T-helper 17 cell (primary cell): Measurements from ENCODE around the gene IL1R1. TPM values are rescaled to one million over a fixed set of nuclear protein-coding genes. Genes with fewer than 3 reads are reported as not detected.
A peak's percentile ranks its signal among the peaks of the same experiment; 100 is the strongest.
"Not testable (repeated sequence)": the region's sequence is repeated elsewhere in the genome, so short reads cannot be mapped to it uniquely, and the experiment has no call there.

Experiments
- ATAC-seq: fragments of 150-1000 bp; cut with Tn5 transposase; 2 replicates; pipeline ENCODE4 v1.10.0; 2021; ENCODE audit warnings: mild to moderate bottlenecking, moderate library complexity
- DNase-seq, 3 donors: peaks; one replicate each; pipeline versions ENCODE4 v3.0.0 to v3.0.0-alpha.2; 2020 to 2021
- H3K9me3 ChIP-seq: one replicate; pipeline ENCODE4 v1.7.0; 2013; ENCODE audit warnings: low read length, mild to moderate bottlenecking; ENCODE audit not compliant: control insufficient read depth, poor library complexity, severe bottlenecking
- H3K27ac Mint-ChIP-seq: one replicate; pipeline ENCODE4 v1.8.0; 2022; ENCODE audit warnings: mild to moderate bottlenecking, moderate library complexity, mixed read lengths
- H3K27me3 Mint-ChIP-seq: one replicate; pipeline ENCODE4 v1.8.0; 2022; ENCODE audit warnings: mixed read lengths
- H3K36me3 Mint-ChIP-seq: one replicate; pipeline ENCODE4 v1.8.0; 2022; ENCODE audit warnings: low read depth, mixed read lengths
- H3K4me1 Mint-ChIP-seq: one replicate; pipeline ENCODE4 v1.8.0; 2022; ENCODE audit warnings: mild to moderate bottlenecking, mixed read lengths
- H3K4me3 Mint-ChIP-seq: one replicate; pipeline ENCODE4 v1.8.0; 2022; ENCODE audit warnings: mild to moderate bottlenecking, moderate library complexity, mixed read lengths
- total RNA-seq, 4 donors: library from RNA in 2 of 4; stranded (reverse) in 2 of 4; gene quantifications; one replicate each; pipeline ENCODE4 v1.2.3 and lab custom pipeline; 2022 to 2026

IL1R1 gene
- total RNA-seq, 2 donors from 2014 or later = 14.3 to 16.5 TPM

- H3K27ac Mint-ChIP-seq = peak overlapping the region; percentile 56
- peaks cover 11% of the 10 kb centered on the region for H3K36me3 Mint-ChIP-seq
- H3K27me3 Mint-ChIP-seq = no peaks in the 10 kb centered on the region
- no peaks in the 10 kb centered on the region for H3K9me3 ChIP-seq
- DNase-seq (no peak), ATAC-seq (no peak)
- peak overlapping the region; percentile 16 for H3K4me3 Mint-ChIP-seq
- H3K4me1 Mint-ChIP-seq = peaks cover 16% of the 10 kb centered on the region
Observed at GRCh38 chr2:102114851-102115497, 27.6 kb upstream of the IL1R1 start.

- H3K9me3 ChIP-seq = no peaks in the 10 kb centered on the region
- peak overlapping the region; percentile 21 for H3K4me3 Mint-ChIP-seq
- peaks cover 5% of the 10 kb centered on the region for H3K36me3 Mint-ChIP-seq
- H3K4me1 Mint-ChIP-seq = peaks cover 13% of the 10 kb centered on the region
- H3K27me3 Mint-ChIP-seq = no peaks in the 10 kb centered on the region
- ATAC-seq = no peak
- no peak for DNase-seq
- peak overlapping the region; percentile 24 for H3K27ac Mint-ChIP-seq
Observed at GRCh38 chr2:102116630-102117471, 25.7 kb upstream of the IL1R1 start.

GRCh38 chr2:102117472-102117858 lies 25.1 kb upstream of the IL1R1 start:
- no peaks in the 10 kb centered on the region for H3K9me3 ChIP-seq
- peaks cover 5% of the 10 kb centered on the region for H3K36me3 Mint-ChIP-seq
- peak overlapping the region; percentile 4 for H3K4me3 Mint-ChIP-seq
- H3K27ac Mint-ChIP-seq = peak overlapping the region; percentile 24
- ATAC-seq (no peak), DNase-seq (no peak)
- H3K27me3 Mint-ChIP-seq = no peaks in the 10 kb centered on the region
- H3K4me1 Mint-ChIP-seq = peaks cover 7% of the 10 kb centered on the region

GRCh38 chr2:102119255-102119654 lies 23.3 kb upstream of the IL1R1 start:
- no peak overlapping the region for H3K27ac Mint-ChIP-seq
- peaks cover 7% of the 10 kb centered on the region for H3K4me1 Mint-ChIP-seq
- H3K4me3 Mint-ChIP-seq = no peak overlapping the region
- no peaks in the 10 kb centered on the region for H3K9me3 ChIP-seq
- H3K36me3 Mint-ChIP-seq = peaks cover 4% of the 10 kb centered on the region
- ATAC-seq (no peak), DNase-seq (no peak)
- no peaks in the 10 kb centered on the region for H3K27me3 Mint-ChIP-seq

- Mint-ChIP-seq H3K4me3 (no peak overlapping the region), H3K4me1 (peaks cover 4% of the 10 kb centered on the region), H3K27me3 (no peaks in the 10 kb centered on the region), H3K27ac (no peak overlapping the region), H3K36me3 (peaks cover 5% of the 10 kb centered on the region)
- DNase-seq = no peak
- ATAC-seq = no peak
- H3K9me3 ChIP-seq = no peaks in the 10 kb centered on the region
Observed at GRCh38 chr2:102120261-102120660, 22.3 kb upstream of the IL1R1 start.

GRCh38 chr2:102120701-102121159 lies 21.8 kb upstream of the IL1R1 start:
- no peak for DNase-seq
- H3K36me3 Mint-ChIP-seq = peaks cover 7% of the 10 kb centered on the region
- H3K4me3 Mint-ChIP-seq = no peak overlapping the region
- no peak for ATAC-seq
- no peaks in the 10 kb centered on the region for H3K27me3 Mint-ChIP-seq
- no peak overlapping the region for H3K27ac Mint-ChIP-seq
- peaks cover 4% of the 10 kb centered on the region for H3K4me1 Mint-ChIP-seq
- no peaks in the 10 kb centered on the region for H3K9me3 ChIP-seq

- Mint-ChIP-seq H3K36me3 (peaks cover 7% of the 10 kb centered on the region), H3K4me1 (peaks cover 6% of the 10 kb centered on the region), H3K4me3 (no peak overlapping the region), H3K27me3 (no peaks in the 10 kb centered on the region), H3K27ac (no peak overlapping the region)
- H3K9me3 ChIP-seq = no peaks in the 10 kb centered on the region
- DNase-seq (no peak), ATAC-seq (no peak)
Observed at GRCh38 chr2:102122115-102122514, 20.4 kb upstream of the IL1R1 start.

GRCh38 chr2:102122909-102123308 lies 19.6 kb upstream of the IL1R1 start:
- no peak for DNase-seq
- no peaks in the 10 kb centered on the region for H3K9me3 ChIP-seq
- no peaks in the 10 kb centered on the region for H3K27me3 Mint-ChIP-seq
- H3K4me1 Mint-ChIP-seq = peaks cover 11% of the 10 kb centered on the region
- no peak overlapping the region for H3K4me3 Mint-ChIP-seq
- no peak for ATAC-seq
- H3K36me3 Mint-ChIP-seq = peaks cover 7% of the 10 kb centered on the region
- no peak overlapping the region for H3K27ac Mint-ChIP-seq

GRCh38 chr2:102124421-102124820 lies 18.1 kb upstream of the IL1R1 start:
- not testable (repeated sequence) for H3K36me3 Mint-ChIP-seq, DNase-seq, H3K9me3 ChIP-seq, H3K4me3 Mint-ChIP-seq, H3K27me3 Mint-ChIP-seq, ATAC-seq
- Mint-ChIP-seq H3K27ac (peak overlapping the region; percentile 0), H3K4me1 (peaks cover 13% of the 10 kb centered on the region)

GRCh38 chr2:102126169-102126568 lies 16.4 kb upstream of the IL1R1 start:
- Mint-ChIP-seq H3K27me3 (no peaks in the 10 kb centered on the region), H3K36me3 (peaks cover 6% of the 10 kb centered on the region), H3K27ac (no peak overlapping the region), H3K4me3 (no peak overlapping the region), H3K4me1 (peaks cover 11% of the 10 kb centered on the region)
- ATAC-seq (no peak), DNase-seq (no peak)
- no peaks in the 10 kb centered on the region for H3K9me3 ChIP-seq

- Mint-ChIP-seq H3K36me3 (peaks cover 6% of the 10 kb centered on the region), H3K4me1 (peaks cover 11% of the 10 kb centered on the region), H3K27ac (no peak overlapping the region), H3K27me3 (no peaks in the 10 kb centered on the region), H3K4me3 (no peak overlapping the region)
- no peaks in the 10 kb centered on the region for H3K9me3 ChIP-seq
- ATAC-seq = no peak
- no peak for DNase-seq
Observed at GRCh38 chr2:102126660-102127059, 15.9 kb upstream of the IL1R1 start.

- no peak overlapping the region for H3K4me3 Mint-ChIP-seq
- H3K36me3 Mint-ChIP-seq = peaks cover 4% of the 10 kb centered on the region
- peaks cover 11% of the 10 kb centered on the region for H3K4me1 Mint-ChIP-seq
- no peak for ATAC-seq
- H3K27me3 Mint-ChIP-seq = no peaks in the 10 kb centered on the region
- H3K27ac Mint-ChIP-seq = no peak overlapping the region
- no peaks in the 10 kb centered on the region for H3K9me3 ChIP-seq
- DNase-seq = no peak
Observed at GRCh38 chr2:102129082-102129481, 13.5 kb upstream of the IL1R1 start.

- H3K4me3 Mint-ChIP-seq = peak overlapping the region; percentile 58
- ATAC-seq (no peak), DNase-seq (no peak)
- H3K36me3 Mint-ChIP-seq = peaks cover 4% of the 10 kb centered on the region
- H3K9me3 ChIP-seq = no peaks in the 10 kb centered on the region
- H3K27me3 Mint-ChIP-seq = no peaks in the 10 kb centered on the region
- H3K27ac Mint-ChIP-seq = no peak overlapping the region
- peaks cover 11% of the 10 kb centered on the region for H3K4me1 Mint-ChIP-seq
Observed at GRCh38 chr2:102129951-102130646, 12.4 kb upstream of the IL1R1 start.
